Panc1 (cell line): ENCODE data around the gene KMT2D. TPM values are rescaled to one million over a fixed set of nuclear protein-coding genes. Genes with fewer than 3 reads are reported as not detected.

Experiments used
- ATAC-seq: fragments of 200-7000 bp; cut with Tn5 transposase; 2 replicates; pipeline ENCODE4 v1.9.1; 2020; ENCODE audit warnings: mild to moderate bottlenecking, moderate library complexity
- BruUV-seq: library from RNA; stranded (reverse); fragments of 400-500 nt; replicated peaks from 2 replicates; lab custom pipeline; 2021; lab: Mats Ljungman, UMichigan
- CTCF ChIA-PET: fragments of 300-600 bp; sonication (Branson Sonifier 250); formaldehyde crosslinking; loops from one replicate; lab custom pipeline; 2022; ENCODE audit warnings: antibody characterized with exemption; lab: Charles Lee
- POLR2A ChIA-PET: fragments of 300-600 bp; sonication (Branson Sonifier 250); formaldehyde crosslinking; loops from one replicate; lab custom pipeline; 2022; ENCODE audit warnings: antibody characterized with exemption; lab: Charles Lee
- DNase-seq: peaks from one replicate; pipeline ENCODE4 v3.0.0-alpha.2; 2010; ENCODE audit warnings: low read depth, low spot score
- H3K27ac ChIP-seq: 2 replicates; pipeline ENCODE4 v1.5.1; 2011; ENCODE audit warnings: mild to moderate bottlenecking, low read length, inconsistent platforms
- H3K27me3 ChIP-seq: fragments of 200-500 bp; sonication (Bioruptor generic); 2 replicates; pipeline ENCODE4 v1.6.0; 2014; ENCODE audit warnings: low read length, inconsistent platforms; ENCODE audit not compliant: control insufficient read depth, insufficient read depth
- H3K36me3 ChIP-seq: fragments of 200-500 bp; sonication (Bioruptor generic); 2 replicates; pipeline ENCODE4 v1.5.1; 2014; ENCODE audit warnings: inconsistent platforms, mild to moderate bottlenecking, low read length, moderate library complexity; ENCODE audit not compliant: control insufficient read depth, insufficient read depth
- H3K4me1 ChIP-seq: 2 replicates; pipeline ENCODE4 v1.5.1; 2011; ENCODE audit warnings: inconsistent platforms, mild to moderate bottlenecking, low read length, moderate library complexity; ENCODE audit not compliant: control insufficient read depth, insufficient read depth
- H3K4me3 ChIP-seq, 2 experiments: 2 replicates each; pipeline ENCODE4 v1.5.1; 2011 to 2012; ENCODE audit warnings: low read depth in 2 of 2, low read length in 2 of 2, mild to moderate bottlenecking in 2 of 2, inconsistent platforms in 1 of 2, moderate library complexity in 1 of 2
- H3K9me3 ChIP-seq: fragments of 200-500 bp; sonication (Bioruptor generic); 2 replicates; pipeline ENCODE4 v1.5.1; 2014; ENCODE audit warnings: low read depth, mild to moderate bottlenecking, inconsistent platforms, low read length, moderate library complexity; ENCODE audit not compliant: control insufficient read depth, insufficient read depth
- POLR2AphosphoS5 ChIP-seq: IDR thresholded peaks from 2 replicates; pipeline ENCODE4 v1.6.1; 2012; ENCODE audit warnings: mild to moderate bottlenecking, low read depth, low read length, moderate library complexity
- REST ChIP-seq, 2 experiments: IDR thresholded peaks; 2 replicates each; pipeline ENCODE4 v1.6.1; 2011 to 2012; ENCODE audit warnings: low read depth in 2 of 2, control low read depth in 1 of 2, low read length in 1 of 2, mild to moderate bottlenecking in 1 of 2, moderate library complexity in 1 of 2; ENCODE audit not compliant: insufficient read depth in 1 of 2
- SIN3A ChIP-seq: IDR thresholded peaks from 2 replicates; pipeline ENCODE4 v1.6.1; 2012; ENCODE audit warnings: low read depth, mild to moderate bottlenecking, low read length, moderate library complexity, borderline replicate concordance; ENCODE audit not compliant: insufficient read depth
- TCF7L2 ChIP-seq: IDR thresholded peaks from 2 replicates; pipeline ENCODE4 v1.6.1; 2011; ENCODE audit warnings: mild to moderate bottlenecking, low read depth, low read length, inconsistent platforms
- in situ Hi-C: cut with HindIII; loops from 2 replicates; pipeline ENCODE4 v1.10.0; 2016; ENCODE audit warnings: low sequenced_read_pairs, low pct_unique_long_range_greater_than_20kb
- intact Hi-C: fragments of 100-400 bp; cut with micrococcal nuclease; formaldehyde crosslinking; loops from one replicate; pipeline ENCODE4 v1.10.0; 2022; ENCODE audit not compliant: unreplicated experiment
- total RNA-seq: library from RNA; stranded (reverse); gene quantifications from one replicate; pipeline ENCODE4 v1.2.1, GENCODE V29; 2021; ENCODE audit not compliant: unreplicated experiment

KMT2D gene
- total RNA-seq, 1 experiment from 2014 or later: 64.7 TPM

GRCh38 chr12:49040364-49040855 lies 20.2 kb downstream of the KMT2D start:
- no peak overlapping the region for H3K27ac ChIP-seq
- in situ Hi-C loops (no loop called here), intact Hi-C loops (no loop called here)
- no peak for DNase-seq
- ATAC-seq: no peak
- H3K9me3 ChIP-seq: no peaks in the 10 kb centered on the region
- ChIA-PET CTCF (no interaction called here), POLR2A (no interaction called here)
- H3K27me3 ChIP-seq: no peaks in the 10 kb centered on the region
- H3K4me1 ChIP-seq: no peaks in the 10 kb centered on the region
- no peak overlapping the region for H3K4me3 ChIP-seq
- H3K36me3 ChIP-seq: peaks cover 34% of the 10 kb centered on the region
- TF ChIP-seq SIN3A: no peak
- TF ChIP-seq TCF7L2: no peak
- no TSS peak for BruUV-seq

- ChIA-PET CTCF (no interaction called here), POLR2A (no interaction called here)
- no peaks in the 10 kb centered on the region for H3K9me3 ChIP-seq
Measured at GRCh38 chr12:49039421-49040363, 20.9 kb downstream of the KMT2D start.

More at GRCh38 chr12:49039421-49040363, 20.9 kb downstream of the KMT2D start:
- Histone ChIP-seq H3K4me1 (no peaks in the 10 kb centered on the region), H3K36me3 (peaks cover 32% of the 10 kb centered on the region), H3K27me3 (no peaks in the 10 kb centered on the region), H3K4me3 (no peak overlapping the region), H3K27ac (no peak overlapping the region)
- ATAC-seq (no peak), DNase-seq (no peak)
- intact Hi-C loops (no loop called here), in situ Hi-C loops (no loop called here)
- TF ChIP-seq POLR2AphosphoS5 (no peak), REST (IDR thresholded peaks at IDR 0.05; ENCODE audit: insufficient read depth in 1 of 2, low read depth in 2 of 2, low read length in 1 of 2) (no peak), TCF7L2 (no peak), SIN3A (no peak)
- no TSS peak for BruUV-seq
